Epithelial cell of proximal tubule (primary cell): Measurements from ENCODE around the gene NFATC2IP. TPM values are rescaled to one million over a fixed set of nuclear protein-coding genes. Genes with fewer than 3 reads are reported as not detected.

Experiments used
- DNase-seq: peaks from one replicate; pipeline ENCODE4 v3.0.0-alpha.2; 2011; ENCODE audit warnings: low read depth
- H3K4me3 ChIP-seq: 2 replicates; pipeline ENCODE4 v1.5.1; 2011; ENCODE audit warnings: low read depth, mild to moderate bottlenecking, low read length
- total RNA-seq: library from RNA; depleted of rRNA; stranded (reverse); fragments of >200 nt; gene quantifications from 2 replicates; pipeline ENCODE4 v1.2.3, GENCODE V29; 2015
- TF ChIP-seq, protein P1 (sequence below): conservative IDR thresholded peaks from 2 replicates; pipeline ENCODE4 v1.5.1; 2012; ENCODE audit warnings: low read depth, mild to moderate bottlenecking, low read length

NFATC2IP gene
- total RNA-seq, 1 donor from 2014 or later = 35.1 TPM

DNA sequence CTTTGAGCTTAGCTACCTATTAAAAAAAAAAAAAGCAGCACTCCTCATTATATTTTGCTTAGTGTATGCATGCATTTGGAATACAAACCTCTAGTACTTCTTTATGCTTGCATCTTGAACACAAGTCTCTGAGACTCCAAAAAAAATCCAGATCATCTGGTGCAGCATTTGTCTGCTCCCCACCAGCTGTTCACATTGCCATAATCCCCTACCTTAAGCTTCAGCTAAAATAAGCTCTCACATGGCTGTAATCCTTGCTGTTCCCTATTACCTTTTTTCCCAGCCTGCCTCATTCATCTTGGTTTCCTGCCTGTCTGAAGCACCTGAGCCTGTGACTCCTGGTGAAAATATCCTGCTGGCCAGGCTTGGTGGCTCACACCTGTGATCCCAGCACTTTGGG is 7.5 kb upstream of the NFATC2IP start:
- TF ChIP-seq, protein P1, sequence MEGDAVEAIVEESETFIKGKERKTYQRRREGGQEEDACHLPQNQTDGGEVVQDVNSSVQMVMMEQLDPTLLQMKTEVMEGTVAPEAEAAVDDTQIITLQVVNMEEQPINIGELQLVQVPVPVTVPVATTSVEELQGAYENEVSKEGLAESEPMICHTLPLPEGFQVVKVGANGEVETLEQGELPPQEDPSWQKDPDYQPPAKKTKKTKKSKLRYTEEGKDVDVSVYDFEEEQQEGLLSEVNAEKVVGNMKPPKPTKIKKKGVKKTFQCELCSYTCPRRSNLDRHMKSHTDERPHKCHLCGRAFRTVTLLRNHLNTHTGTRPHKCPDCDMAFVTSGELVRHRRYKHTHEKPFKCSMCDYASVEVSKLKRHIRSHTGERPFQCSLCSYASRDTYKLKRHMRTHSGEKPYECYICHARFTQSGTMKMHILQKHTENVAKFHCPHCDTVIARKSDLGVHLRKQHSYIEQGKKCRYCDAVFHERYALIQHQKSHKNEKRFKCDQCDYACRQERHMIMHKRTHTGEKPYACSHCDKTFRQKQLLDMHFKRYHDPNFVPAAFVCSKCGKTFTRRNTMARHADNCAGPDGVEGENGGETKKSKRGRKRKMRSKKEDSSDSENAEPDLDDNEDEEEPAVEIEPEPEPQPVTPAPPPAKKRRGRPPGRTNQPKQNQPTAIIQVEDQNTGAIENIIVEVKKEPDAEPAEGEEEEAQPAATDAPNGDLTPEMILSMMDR = no peak
- no peak for DNase-seq
- H3K4me3 ChIP-seq = no peak overlapping the region

DNA sequence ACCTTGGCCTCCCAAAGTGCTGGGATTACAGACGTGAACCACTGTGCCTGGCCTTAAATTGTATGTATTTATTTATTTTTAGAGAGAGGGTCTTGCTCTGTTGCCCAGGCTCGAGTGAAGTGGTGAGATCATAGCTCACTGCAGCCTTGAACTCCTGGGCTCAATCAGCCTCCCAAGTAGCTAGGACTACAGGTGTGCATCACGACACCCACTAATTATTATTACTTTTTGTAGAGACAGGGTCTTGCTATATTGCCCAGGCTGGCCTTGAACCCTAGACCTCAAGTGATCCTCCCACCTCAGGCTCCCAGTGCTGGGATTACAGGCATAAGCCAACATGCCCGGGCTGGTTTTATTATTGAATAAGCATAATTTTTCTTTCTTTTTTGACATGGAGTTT is 4.1 kb upstream of the NFATC2IP start:
- no peak for DNase-seq
- TF ChIP-seq, protein P1 = no peak
- no peak overlapping the region for H3K4me3 ChIP-seq

DNA sequence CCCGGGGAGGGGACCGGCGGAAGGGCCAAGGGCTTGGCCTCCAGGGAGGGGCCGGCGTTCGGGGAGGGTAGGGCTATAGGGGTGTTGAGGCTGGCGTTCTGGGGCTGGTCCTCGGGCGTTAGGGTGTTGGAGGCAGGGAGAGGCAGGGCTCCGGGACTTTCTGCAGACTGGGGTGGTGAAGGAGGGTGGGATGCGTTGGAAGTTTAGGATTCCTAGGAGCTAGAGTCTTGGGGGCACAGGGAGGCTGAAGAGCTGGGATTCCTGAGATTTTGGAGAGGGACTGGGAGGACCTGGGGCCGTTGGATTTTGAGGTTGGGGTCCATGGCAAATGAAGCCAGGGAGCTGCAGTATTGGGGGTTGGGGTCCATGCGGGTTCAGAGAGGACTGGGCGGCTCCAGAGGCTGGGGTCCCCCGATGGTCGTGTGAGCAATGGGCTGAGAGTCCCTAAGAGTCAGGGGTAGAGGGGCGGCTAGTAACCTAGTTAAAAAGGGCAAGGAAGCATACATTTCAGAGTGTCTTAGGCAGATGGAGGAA is 740 bp downstream of the NFATC2IP start:
- H3K4me3 ChIP-seq = peak overlapping the region; percentile 97
- no peak for DNase-seq
- TF ChIP-seq, protein P1 = no peak

GRCh38 chr16:28958216-28958615 is 7.5 kb downstream of the NFATC2IP start:
- no peak for DNase-seq
- TF ChIP-seq, protein P1 = no peak
- H3K4me3 ChIP-seq = no peak overlapping the region

GRCh38 chr16:28958836-28959235 is 8.1 kb downstream of the NFATC2IP start:
- H3K4me3 ChIP-seq = no peak overlapping the region
- TF ChIP-seq, protein P1 = no peak
- no peak for DNase-seq

- TF ChIP-seq, protein P1 = no peak
- H3K4me3 ChIP-seq = no peak overlapping the region
- no peak for DNase-seq
Observed at GRCh38 chr16:28964072-28964471, 13.3 kb downstream of the NFATC2IP start.

DNA sequence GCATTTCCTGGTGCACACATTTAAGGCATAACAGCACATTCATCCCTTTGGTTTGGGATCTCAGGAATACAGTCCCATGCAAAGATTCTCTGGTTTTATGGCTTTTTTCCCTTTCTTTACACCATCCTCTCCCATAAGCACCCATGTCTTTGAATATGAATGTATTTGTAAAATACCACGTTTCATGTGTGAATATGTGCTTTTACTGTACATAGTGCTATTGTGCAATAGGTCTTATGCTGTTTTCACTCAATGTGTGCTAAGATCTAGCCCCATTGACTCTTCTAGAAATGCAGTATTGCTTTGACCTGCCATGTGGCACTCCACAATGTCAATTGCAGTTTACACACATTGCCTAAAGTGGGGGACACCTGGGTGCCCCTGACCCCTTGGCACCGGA is 13.8 kb downstream of the NFATC2IP start:
- no peak for DNase-seq
- no peak overlapping the region for H3K4me3 ChIP-seq
- TF ChIP-seq, protein P1 = no peak
